ENCODE measurements around the gene ANKZF1. TPM values are rescaled to one million over a fixed set of nuclear protein-coding genes. Genes with fewer than 3 reads are reported as not detected.

Gene ANKZF1
- total RNA-seq, 1 donor from 2014 or later = 50.3 TPM

DNA sequence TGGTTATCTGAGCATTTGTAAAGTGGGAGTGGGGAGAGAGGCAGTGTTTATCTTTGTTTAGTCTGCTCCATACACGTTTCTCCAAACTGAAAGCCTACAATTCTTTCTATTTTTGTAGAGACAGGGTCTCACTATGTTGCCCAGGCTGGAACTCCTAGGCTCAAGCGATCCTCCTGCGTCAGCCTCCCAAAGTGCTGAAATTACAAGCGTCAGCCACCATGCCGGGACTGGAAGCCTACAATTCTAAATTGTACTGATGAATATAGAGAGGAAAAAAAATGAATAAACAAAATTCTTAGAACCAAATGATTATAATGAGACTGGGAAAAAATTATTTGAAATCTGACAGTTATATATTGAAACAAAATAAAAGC lies 24.5 kb upstream of the ANKZF1 start:
- TF ChIP-seq, protein P1, sequence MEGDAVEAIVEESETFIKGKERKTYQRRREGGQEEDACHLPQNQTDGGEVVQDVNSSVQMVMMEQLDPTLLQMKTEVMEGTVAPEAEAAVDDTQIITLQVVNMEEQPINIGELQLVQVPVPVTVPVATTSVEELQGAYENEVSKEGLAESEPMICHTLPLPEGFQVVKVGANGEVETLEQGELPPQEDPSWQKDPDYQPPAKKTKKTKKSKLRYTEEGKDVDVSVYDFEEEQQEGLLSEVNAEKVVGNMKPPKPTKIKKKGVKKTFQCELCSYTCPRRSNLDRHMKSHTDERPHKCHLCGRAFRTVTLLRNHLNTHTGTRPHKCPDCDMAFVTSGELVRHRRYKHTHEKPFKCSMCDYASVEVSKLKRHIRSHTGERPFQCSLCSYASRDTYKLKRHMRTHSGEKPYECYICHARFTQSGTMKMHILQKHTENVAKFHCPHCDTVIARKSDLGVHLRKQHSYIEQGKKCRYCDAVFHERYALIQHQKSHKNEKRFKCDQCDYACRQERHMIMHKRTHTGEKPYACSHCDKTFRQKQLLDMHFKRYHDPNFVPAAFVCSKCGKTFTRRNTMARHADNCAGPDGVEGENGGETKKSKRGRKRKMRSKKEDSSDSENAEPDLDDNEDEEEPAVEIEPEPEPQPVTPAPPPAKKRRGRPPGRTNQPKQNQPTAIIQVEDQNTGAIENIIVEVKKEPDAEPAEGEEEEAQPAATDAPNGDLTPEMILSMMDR (conservative IDR thresholded peaks at IDR 0.05; ENCODE audit: low read depth, low read length) = no peak
- no peak overlapping the region for H3K4me3 ChIP-seq (ENCODE audit: low read depth, low read length)
- DNase-seq (ENCODE audit: low read depth) = no peak

DNA sequence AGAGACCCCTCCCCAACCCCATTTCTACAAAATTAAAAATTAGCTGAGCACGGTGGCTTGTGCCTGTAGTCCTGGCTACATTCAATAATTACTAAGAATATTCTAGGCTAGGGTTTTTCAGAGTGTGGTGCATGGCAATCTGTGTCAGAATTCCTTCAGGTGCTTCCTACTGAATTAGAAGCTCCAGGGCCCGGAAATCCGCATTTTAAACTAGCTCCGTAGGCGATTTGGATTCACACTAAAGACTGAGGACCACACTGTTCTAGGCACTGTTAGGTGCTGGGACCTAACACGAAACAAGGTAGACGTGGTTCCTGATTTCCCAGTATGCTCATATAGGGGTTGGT lies 23.7 kb upstream of the ANKZF1 start:
- DNase-seq (ENCODE audit: low read depth) = no peak
- peak overlapping the region; percentile 82 for H3K4me3 ChIP-seq (ENCODE audit: low read depth, low read length)
- TF ChIP-seq, protein P1 (conservative IDR thresholded peaks at IDR 0.05; ENCODE audit: low read depth, low read length) = no peak

DNA sequence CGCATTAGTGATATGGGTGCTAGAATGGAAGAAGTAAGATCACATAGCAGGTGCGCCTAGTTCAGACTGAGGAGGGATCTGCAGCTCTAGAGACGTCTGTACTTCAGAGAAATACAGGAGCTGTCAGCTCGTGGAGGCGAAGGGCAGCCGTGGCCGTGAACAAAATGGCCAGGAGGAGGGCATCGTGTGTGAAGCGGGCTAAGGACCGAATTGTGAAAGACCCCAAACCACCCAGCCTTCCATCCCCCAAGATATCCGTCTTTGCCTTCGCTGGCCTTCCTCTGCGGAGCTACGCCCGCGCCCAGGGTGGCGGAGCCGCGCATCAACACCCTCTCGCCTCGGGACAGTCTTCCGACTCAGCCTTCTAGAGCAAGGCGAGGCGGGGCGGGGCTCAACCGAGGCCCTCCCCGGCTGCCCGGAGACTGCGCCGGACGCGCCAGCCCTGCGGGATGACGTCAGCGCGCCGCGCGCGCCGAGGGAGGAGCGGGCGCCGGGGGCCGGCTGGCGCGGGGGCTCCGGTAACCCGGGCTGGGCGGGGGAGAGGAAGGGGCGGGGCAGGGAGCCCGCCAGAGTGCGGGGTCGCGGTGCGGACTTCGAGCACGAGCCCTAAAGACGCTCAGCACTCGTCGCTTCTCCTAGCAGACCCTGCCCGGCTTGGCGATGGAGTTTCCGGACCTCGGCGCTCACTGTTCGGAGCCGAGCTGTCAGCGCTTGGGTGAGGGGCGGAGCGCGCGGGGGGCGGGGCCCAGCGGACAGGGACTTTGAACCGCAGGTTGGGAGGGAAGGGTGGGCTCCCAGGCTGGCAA lies 23.1 kb upstream of the ANKZF1 start, which contains the start of gene ZFAND2B:
ZFAND2B (plus strand) TSS at position 455 of the 806 bp plus-strand sequence; CDS start at position 661, 206 bp downstream.
- peak; percentile 27 for DNase-seq (ENCODE audit: low read depth)
- H3K4me3 ChIP-seq (ENCODE audit: low read depth, low read length) = peak within 1 kb of the TSS; percentile 82
- TF ChIP-seq, protein P1 (conservative IDR thresholded peaks at IDR 0.05; ENCODE audit: low read depth, low read length) = no peak

DNA sequence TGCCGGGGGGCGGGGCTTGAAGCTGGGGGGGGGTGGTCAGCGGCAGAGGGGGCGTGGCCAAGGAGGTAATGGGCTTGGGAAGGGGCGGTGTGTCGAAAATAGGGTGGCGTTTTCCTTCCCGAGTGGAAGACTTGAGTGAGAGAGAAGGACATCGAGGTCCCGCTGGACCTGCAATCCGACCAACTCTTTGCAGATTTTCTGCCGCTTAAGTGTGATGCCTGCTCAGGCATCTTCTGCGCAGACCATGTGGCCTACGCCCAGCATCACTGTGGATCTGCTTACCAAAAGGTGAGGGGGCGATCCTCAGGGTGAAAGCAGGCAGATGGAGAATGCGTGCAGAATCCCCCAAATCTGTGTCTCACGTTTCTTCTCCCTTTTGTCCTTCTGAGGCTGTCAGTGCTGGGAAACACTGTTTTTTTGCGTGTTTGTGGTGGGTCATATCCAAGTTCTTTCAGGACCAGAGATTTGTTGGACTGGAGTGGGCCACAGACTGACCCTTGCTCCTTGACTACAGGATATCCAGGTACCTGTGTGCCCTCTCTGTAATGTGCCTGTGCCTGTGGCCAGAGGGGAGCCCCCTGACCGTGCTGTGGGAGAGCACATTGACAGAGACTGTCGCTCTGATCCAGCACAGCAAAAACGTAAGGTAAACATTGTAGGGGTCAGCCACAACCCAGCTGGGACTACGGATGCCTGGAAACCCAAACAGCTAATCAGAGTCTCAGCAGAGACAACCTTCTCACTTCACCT lies 22.3 kb upstream of the ANKZF1 start:
- TF ChIP-seq, protein P1 (conservative IDR thresholded peaks at IDR 0.05; ENCODE audit: low read depth, low read length) = no peak
- no peak for DNase-seq (ENCODE audit: low read depth)
- H3K4me3 ChIP-seq (ENCODE audit: low read depth, low read length) = peak overlapping the region; percentile 82

DNA sequence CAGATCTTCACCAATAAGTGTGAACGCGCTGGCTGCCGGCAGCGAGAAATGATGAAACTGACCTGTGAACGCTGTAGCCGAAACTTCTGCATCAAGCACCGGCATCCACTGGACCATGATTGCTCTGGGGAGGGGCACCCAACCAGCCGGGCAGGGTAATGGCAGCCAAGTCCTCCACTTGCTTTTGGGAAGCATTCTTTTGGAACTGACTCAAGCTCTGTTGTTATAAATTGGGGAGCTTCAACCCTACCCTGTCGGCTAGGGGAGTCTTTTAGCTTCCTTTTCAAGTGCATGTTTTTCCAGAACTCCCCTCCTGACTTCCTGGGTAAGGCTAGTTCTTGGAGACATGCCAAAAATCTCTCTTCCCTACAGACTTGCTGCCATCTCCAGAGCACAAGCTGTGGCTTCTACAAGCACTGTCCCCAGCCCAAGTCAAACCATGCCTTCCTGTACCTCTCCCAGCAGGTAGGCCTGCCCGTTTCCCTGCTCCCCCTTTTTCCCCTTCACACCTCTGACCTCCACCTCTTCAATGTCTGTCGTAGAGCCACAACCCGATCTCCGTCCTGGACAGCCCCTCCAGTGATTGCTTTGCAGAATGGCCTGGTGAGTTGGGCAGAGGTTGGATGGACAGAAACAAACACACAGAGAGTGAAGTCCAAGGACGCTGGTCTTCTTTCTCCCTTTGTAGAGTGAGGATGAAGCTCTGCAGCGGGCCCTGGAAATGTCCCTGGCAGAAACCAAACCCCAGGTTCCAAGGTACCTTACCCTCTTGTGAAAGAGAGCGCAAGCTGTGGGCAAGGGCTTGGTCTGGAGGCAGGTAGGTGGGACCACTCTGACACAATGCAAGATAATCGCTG lies 21.5 kb upstream of the ANKZF1 start:
- DNase-seq (ENCODE audit: low read depth) = no peak
- TF ChIP-seq, protein P1 (conservative IDR thresholded peaks at IDR 0.05; ENCODE audit: low read depth, low read length) = no peak
- peak overlapping the region; percentile 82 for H3K4me3 ChIP-seq (ENCODE audit: low read depth, low read length)

DNA sequence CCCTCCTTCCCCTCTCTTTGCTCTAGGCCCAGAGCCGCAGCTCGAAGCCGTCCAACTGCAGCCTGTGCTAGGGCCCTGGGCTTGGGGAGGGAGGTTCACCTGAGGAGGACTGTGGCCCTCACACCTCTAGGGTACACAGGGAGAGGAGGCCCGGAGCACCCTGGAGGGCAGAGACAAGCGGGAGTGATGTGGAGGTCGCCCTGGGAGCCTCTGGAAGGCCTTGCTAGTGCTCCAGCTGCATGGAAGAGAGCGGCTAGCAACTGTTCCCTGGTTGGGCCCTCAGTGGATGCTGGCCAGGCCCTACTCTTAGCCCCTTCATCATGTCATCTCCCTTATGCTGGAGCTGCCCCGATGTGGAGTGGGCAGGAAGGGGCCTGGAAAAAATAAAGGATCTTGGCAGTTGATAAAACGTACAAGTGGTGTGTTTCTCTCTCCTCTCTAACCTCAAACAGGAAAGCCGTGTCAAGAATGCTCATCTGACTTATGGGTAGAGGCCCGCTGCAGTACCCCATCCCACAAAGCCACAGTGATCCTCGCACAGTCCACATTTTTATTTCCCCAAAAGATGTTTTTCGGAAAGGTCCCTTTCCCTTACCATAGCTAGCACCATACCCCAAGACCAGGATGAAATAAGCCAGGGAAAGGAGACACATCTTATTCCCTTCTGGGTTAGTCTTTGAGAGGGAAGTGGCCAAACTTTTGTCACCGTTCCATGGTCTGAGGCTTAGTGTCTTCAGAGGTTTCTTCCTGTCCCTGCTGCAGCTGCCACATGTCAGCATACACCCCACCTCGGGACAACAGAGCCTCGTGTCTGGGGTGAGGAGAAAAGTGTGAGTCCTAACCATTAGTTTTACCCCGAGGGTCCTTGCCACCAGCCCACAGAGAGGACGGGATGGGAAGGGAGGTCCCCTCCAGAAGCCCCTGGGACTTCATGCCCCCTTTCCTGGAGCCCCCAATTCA lies 20.1 kb upstream of the ANKZF1 start:
- no peak for DNase-seq (ENCODE audit: low read depth)
- TF ChIP-seq, protein P1 (conservative IDR thresholded peaks at IDR 0.05; ENCODE audit: low read depth, low read length) = no peak
- no peak overlapping the region for H3K4me3 ChIP-seq (ENCODE audit: low read depth, low read length)

Data from epithelial cell of proximal tubule (primary cell).